GM20431 (cell line): ENCODE results near the gene MYL11.

Experiments used
- in situ Hi-C: fragments of 300-500 bp; cut with MseI, MboI; formaldehyde crosslinking; loops from one replicate; pipeline ENCODE4 v1.15.0; 2020; ENCODE audit warnings: low sequenced_read_pairs; ENCODE audit not compliant: unreplicated experiment

The MYL11 gene

GRCh38 chr16:30368122-30368791 lies 6.3 kb upstream of the MYL11 start:
- in situ Hi-C loops: loop anchor here (25.0 kb wide), 1 partner anchor 256 kb away; the partner anchor contains the start of genes GDPD3 and MAPK3

- in situ Hi-C loops: loop anchor here (25.0 kb wide), 1 partner anchor 256 kb away; the partner anchor contains the start of genes GDPD3 and MAPK3
Measured at GRCh38 chr16:30368792-30369090, 5.9 kb upstream of the MYL11 start.

DNA sequence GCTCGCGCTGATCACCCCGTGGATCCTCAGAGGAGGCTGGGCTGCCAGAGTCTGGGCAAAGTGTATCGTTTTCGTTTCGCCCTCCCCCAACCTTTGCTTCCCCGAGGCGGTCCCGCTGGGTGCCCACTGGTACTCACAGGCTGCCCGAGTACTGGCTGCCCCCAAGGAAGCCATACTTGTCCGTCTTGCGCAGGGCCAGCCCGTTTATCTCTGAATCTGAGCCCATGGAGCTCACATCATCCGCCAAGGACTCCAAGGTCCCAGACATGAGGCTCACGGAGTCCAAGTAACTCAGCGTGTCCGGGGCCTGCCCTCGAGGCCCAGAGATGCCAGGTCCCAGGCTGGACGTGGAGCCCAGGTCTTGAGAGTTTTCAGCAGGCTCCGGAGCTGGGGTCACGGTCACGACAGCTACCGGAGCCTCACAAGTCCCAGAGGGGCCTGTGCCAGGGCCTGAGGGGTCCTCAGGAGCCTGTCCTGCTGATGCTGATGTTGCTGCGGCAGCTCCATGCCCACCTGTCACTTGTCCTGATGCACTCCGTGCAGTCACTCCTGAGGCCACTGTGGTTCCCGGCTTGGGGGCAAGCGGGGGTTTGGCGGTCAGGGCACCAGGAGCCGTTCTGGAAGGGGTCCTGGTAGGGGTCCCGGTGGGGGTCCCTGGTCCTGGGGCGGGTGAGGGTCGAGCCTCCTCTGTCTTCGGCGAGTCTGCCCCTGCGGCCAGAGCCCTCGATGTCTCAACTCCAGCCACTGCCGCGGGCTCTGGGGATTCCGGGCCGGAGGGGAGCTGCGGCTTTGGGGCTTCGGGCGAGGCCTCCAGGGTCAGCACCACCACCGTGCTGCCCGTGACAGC lies 5.3 kb upstream of the MYL11 start:
- in situ Hi-C loops: loop anchor here (25.0 kb wide), 1 partner anchor 257 kb away; the partner anchor contains the start of genes GDPD3 and MAPK3

- in situ Hi-C loops: loop anchor here (25.0 kb wide), 1 partner anchor 258 kb away; the partner anchor contains the start of genes GDPD3 and MAPK3
Measured at GRCh38 chr16:30369938-30370455, 4.6 kb upstream of the MYL11 start.

DNA sequence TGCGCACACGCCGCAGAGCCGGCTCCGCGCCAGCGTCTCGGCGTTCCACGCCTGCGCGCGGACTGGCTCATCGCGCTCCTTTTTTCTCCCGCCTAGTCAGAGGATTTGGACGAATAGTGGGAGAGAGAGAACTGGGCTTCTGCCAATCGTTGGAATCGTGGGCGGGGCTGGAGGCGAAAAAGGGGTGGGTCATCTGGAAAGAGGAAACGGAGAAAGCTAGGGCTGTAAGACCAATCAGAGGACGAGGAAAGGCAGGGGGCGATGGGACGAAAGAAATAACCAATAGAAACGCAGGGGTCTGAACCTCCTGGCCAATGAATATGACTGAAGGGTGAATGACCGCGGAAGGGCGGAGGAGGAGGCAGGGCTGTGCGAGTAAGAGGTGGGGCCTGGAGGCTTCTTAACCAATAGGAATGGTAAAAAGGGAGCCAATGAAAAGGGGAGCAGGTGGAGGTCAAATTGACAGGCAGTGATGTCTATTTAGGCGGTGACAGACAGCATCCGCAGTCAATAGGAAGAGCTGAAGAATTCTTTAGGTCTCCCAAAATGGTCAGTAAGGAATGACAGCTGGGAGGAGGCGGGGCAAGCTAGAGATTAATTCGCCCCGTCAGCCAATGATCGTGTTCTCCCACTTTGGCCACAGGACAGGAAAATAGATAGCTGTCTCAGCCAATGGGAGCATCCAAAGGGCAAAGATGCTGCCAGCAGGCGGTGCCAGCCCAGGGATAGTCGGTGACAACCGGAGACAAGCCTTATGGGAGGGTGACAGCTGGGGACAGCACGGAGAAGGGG lies 4.0 kb upstream of the MYL11 start, which contains the start of gene TBC1D10B:
Gene TBC1D10B, minus strand, starts transcription at position 39 of the 792 bp plus-strand sequence. CDS start 311 bp downstream, outside the sequence.
- in situ Hi-C loops: loop anchor here (25.0 kb wide), 1 partner anchor 258 kb away; the partner anchor contains the start of genes GDPD3 and MAPK3

DNA sequence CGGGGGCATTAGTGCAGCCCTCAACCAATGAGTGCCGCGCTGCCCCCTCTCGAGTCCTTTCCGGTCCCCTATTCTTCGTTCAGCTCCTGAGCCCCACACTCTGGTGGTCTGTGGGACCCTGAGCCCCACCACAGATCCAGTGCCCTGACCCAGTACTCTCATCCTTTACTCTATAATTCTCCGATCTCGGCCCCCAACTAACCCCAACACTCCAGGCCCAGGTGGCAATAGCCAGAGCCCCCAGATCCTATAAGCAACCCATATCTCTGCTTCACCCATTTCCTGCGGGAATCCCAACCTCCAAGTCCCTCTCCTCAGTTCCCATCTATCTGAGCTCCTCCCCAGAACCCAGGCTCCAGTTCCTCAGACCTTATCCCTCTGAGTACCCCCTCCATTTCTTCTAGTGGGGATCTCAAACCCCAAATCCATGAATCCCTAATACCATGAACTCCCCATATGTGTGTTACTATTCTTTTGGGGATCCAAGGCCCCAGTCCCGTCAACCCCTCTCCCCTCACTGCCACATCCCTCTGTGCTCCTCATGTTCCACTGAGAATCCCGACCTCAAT lies 3.3 kb upstream of the MYL11 start:
- in situ Hi-C loops: loop anchor here (25.0 kb wide), 1 partner anchor 259 kb away; the partner anchor contains the start of genes GDPD3 and MAPK3

DNA sequence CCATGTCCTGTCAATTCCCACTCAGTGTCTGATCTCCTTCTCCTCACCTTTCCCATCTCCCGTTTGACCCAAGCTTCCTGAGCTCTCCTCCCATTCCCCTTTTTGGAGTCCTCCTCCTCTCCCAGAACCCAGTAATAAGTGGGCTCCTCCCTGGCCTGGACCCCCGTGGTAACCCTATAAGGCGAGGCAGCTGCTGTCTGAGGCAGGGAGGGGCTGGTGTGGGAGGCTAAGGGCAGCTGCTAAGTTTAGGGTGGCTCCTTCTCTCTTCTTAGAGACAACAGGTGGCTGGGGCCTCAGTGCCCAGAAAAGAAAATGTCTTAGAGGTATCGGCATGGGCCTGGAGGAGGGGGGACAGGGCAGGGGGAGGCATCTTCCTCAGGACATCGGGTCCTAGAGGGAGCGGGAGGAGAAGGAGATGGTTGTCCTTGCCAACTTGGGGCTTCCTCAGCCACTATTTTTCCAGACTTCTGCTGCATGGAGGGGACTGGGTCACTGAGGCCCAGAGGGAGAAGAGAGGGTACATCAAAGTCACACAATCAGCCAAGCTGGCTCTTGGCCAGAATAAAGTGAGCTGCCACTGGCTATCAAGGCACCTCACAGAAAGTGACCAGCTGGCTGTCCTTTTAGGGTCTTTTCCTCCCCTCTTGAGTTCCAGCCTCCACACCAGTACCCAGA lies 2.4 kb upstream of the MYL11 start:
- in situ Hi-C loops: loop anchor here (25.0 kb wide), 1 partner anchor 260 kb away; the partner anchor contains the start of genes GDPD3 and MAPK3

- in situ Hi-C loops: loop anchor here (25.0 kb wide), 1 partner anchor 260 kb away; the partner anchor contains the start of genes GDPD3 and MAPK3
Measured at GRCh38 chr16:30372725-30373124, 1.9 kb upstream of the MYL11 start.

DNA sequence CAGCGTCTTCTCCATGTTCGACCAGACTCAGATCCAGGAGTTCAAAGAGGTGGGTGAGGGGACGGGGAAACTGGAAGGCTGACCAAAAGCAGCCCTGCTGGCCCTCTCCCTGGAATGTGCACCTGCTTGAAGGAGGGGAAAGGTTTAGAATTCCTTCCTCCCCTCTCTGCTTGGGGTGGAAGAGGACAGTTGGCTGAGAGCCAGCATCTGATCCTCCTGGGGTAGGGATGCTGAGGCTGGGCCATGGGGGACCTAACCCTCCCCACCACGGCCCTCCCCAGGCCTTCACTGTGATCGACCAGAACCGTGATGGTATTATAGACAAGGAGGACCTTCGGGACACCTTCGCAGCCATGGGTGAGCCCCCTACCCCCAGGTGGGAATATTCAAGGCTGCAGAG lies 1.3 kb downstream of the MYL11 start:
- in situ Hi-C loops: no loop called here

DNA sequence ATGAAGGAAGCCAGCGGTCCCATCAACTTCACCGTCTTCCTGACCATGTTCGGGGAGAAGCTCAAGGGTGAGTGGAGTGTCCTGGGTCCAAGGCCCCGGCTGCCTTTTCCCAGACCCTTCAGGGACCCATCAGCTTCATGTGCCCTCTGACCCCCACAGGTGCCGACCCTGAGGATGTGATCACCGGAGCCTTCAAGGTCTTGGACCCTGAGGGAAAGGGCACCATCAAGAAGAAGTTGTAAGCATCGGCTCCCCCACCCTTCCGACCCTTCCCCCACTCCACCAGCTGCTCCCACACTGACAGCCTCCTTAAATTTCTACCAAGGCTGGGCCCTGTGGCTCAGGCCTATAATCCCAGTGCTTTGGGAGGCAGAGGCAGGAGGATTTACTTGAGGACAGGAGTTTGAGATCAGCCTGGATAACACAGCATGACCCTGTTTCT lies 1.9 kb downstream of the MYL11 start:
- in situ Hi-C loops: no loop called here

DNA sequence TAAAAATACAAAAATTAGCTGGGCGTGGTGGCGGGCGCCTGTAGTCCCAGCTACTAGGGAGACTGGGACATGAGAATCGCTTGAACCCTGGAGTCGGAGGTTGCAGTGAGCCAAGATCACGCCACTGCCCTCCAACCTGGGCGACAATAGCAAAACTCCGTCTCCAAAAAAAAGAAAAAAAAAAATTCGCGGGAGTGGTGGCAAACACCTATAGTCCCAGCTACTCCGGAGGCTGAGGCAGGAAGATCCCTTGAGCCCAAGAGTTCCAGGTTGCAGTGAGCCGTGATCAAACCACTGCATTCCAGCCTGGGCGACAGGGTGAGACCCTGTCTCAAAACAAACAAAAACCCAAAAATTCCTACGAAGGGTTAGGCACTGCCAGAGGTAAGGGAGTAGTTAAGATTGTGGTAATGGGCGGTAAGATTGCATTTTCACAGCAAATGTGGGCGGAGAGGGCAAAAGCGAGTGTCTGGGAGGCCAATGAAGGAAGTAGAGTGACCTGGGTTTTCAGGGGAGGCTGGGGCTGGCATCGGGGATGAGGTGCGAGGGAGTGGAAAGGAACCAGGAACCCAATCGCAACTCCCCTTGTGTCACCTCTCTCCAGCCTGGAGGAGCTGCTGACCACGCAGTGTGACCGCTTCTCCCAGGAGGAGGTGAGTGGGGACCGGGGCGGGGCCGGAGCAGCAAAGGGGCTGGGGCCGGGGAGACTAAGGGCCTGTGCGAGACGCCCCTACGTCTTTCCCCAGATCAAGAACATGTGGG lies 2.6 kb downstream of the MYL11 start:
- in situ Hi-C loops: no loop called here

GRCh38 chr16:30377812-30378235 lies 3.2 kb downstream of the MYL11 start:
- in situ Hi-C loops: no loop called here

- in situ Hi-C loops: no loop called here
Measured at GRCh38 chr16:30378236-30379157, 3.9 kb downstream of the MYL11 start.

DNA sequence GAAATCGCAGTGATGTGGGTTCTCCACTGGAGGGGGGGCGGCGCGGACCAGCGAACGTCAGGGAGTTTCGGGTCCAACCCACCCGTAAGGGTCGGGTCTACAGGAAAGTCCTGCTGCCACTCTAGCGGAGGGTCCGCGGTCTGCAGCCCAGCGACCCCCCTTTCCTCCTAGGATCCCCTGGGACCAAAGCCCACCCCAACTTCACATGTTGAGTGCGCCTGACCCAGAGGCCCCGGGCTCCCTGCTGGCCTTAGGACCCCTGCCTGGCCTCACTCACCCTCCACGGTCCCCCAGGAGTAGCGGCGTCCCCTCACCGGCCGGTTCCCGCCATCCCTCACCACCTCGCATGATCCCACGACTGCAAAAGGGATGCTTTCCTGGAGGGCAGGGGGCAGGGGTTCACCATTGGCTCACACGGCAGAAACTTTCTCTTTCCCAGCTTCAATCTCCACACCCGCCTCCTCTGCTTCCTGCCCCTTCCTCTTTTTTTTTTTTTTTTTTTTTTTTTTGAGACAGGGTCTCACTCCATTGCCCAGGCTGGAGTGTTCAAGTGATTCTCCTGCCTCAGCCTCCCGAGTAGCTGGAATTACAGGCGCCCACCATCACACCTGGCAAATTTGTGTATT lies 4.7 kb downstream of the MYL11 start:
- in situ Hi-C loops: no loop called here

GRCh38 chr16:30380072-30380802 lies 5.6 kb downstream of the MYL11 start:
- in situ Hi-C loops: no loop called here

DNA sequence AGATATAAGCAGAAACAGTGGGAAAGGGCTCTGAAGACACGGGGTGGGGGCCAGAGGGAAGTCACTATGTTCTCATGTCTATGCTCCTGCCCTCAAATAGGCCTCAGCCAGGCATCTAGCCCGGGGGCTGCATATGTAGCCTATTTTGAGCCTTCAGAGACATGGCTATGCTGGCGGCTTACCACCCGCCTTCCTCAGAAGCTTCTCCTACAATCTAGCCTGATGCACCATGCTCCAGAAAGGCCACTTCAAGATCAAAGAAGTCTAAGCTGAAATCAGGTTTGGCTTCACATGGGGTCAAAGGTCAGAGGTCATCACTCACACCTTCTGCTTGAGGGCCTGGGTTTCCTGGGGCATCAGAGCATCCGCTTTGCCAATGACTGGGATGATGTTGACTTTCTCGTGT lies 6.2 kb downstream of the MYL11 start:
- in situ Hi-C loops: no loop called here
